CD4-positive, CD25-positive, alpha-beta regulatory T cell (primary cell): Measurements from ENCODE around the gene GBA3. TPM values are rescaled to one million over a fixed set of nuclear protein-coding genes. Genes with fewer than 3 reads are reported as not detected.
A peak's percentile ranks its signal among the peaks of the same experiment; 100 is the strongest.

ENCODE experiments used
- ATAC-seq, 2 donors: fragments of 150-1000 bp; cut with Tn5 transposase; one replicate each; pipeline ENCODE4 v1.10.0; 2021; ENCODE audit warnings: low read depth in 2 of 2, moderate number of reproducible peaks in 2 of 2, moderate library complexity in 1 of 2
- DNase-seq, 3 donors: peaks; one replicate each; pipeline versions ENCODE4 v3.0.0 to v3.0.0-alpha.2; 2012 to 2022; ENCODE audit warnings: mixed read lengths in 1 of 3
- H3K27ac ChIP-seq: one replicate; pipeline ENCODE4 v1.7.0; 2013; ENCODE audit warnings: mild to moderate bottlenecking, low read length; ENCODE audit not compliant: insufficient read depth, poor library complexity, severe bottlenecking
- H3K27me3 ChIP-seq: one replicate; pipeline ENCODE4 v1.7.0; 2013; ENCODE audit warnings: low read length; ENCODE audit not compliant: control insufficient read depth, insufficient read depth
- H3K36me3 ChIP-seq: one replicate; pipeline ENCODE4 v1.7.0; 2013; ENCODE audit warnings: mild to moderate bottlenecking, low read length, moderate library complexity; ENCODE audit not compliant: control insufficient read depth, insufficient read depth
- H3K4me1 ChIP-seq: 2 replicates; pipeline ENCODE4 v1.7.0; 2013; ENCODE audit warnings: mild to moderate bottlenecking, low read length; ENCODE audit not compliant: insufficient read depth, control insufficient read depth, poor library complexity, severe bottlenecking
- H3K4me3 ChIP-seq: one replicate; pipeline ENCODE4 v1.7.0; 2013; ENCODE audit warnings: low read depth, mild to moderate bottlenecking, low read length, moderate library complexity
- H3K9me3 ChIP-seq, 2 experiments: 1 replicate in 1 of 2; 2 replicates in 1 of 2; pipeline ENCODE4 v1.7.0; 2013; ENCODE audit warnings: low read length in 2 of 2, mild to moderate bottlenecking in 1 of 2, moderate library complexity in 1 of 2; ENCODE audit not compliant: control insufficient read depth in 2 of 2
- H3K27ac Mint-ChIP-seq, 3 donors: one replicate each; pipeline ENCODE4 v1.8.0; 2020 to 2022; ENCODE audit warnings: mild to moderate bottlenecking in 3 of 3, mixed read lengths in 3 of 3, moderate library complexity in 2 of 3
- H3K27me3 Mint-ChIP-seq: one replicate; pipeline ENCODE4 v1.8.0; 2022; ENCODE audit warnings: mild to moderate bottlenecking, mixed read lengths
- H3K36me3 Mint-ChIP-seq: one replicate; pipeline ENCODE4 v1.8.0; 2020; ENCODE audit warnings: mixed read lengths
- H3K4me1 Mint-ChIP-seq, 4 donors: one replicate each; pipeline ENCODE4 v1.8.0; 2020 to 2022; ENCODE audit warnings: mixed read lengths in 4 of 4, mild to moderate bottlenecking in 1 of 4
- H3K4me3 Mint-ChIP-seq, 4 donors: one replicate each; pipeline ENCODE4 v1.8.0; 2020 to 2022; ENCODE audit warnings: mild to moderate bottlenecking in 4 of 4, mixed read lengths in 4 of 4, moderate library complexity in 3 of 4
- H3K9me3 Mint-ChIP-seq, 7 donors: one replicate each; pipeline ENCODE4 v1.8.0; 2020 to 2022; ENCODE audit warnings: mixed read lengths in 7 of 7, mild to moderate bottlenecking in 3 of 7, moderate library complexity in 2 of 7
- polyA plus RNA-seq, 4 donors: library from polyadenylated mRNA; unstranded; fragments of 300-500 nt; fragmentation: Illumina TruSeq; gene quantifications; one replicate each; pipeline ENCODE4 v1.2.3, GENCODE V29; 2021
- total RNA-seq: library from RNA; stranded (reverse); gene quantifications from one replicate; pipeline ENCODE4 v1.2.3, GENCODE V29; 2022

Gene GBA3
- total and polyA plus RNA-seq, 5 donors from 2014 or later: not detected

DNA sequence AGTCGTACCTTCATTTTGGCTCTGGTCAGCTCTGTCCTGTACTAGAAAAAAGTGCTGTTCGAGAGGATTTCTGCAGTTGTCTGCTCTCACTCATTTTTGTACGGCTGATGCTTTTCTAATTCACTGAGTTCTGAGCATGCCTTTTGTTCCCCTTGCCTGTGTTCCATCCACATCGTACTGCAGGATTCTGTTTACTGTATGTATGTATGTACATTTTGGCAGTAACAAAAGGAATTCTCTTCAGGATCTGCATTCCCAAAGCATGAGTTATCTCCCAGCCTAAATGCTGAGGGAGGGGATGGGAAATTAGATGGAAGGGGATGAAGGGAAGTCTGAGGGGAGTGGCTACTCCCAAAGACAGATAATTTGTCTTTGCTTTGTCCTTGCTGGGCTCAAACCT, 87.6 kb downstream of the GBA3 start:
- no peaks in the 10 kb centered on the region for H3K36me3 ChIP-seq
- H3K4me3 ChIP-seq: no peak overlapping the region
- no peaks in the 10 kb centered on the region for H3K27me3 Mint-ChIP-seq

DNA sequence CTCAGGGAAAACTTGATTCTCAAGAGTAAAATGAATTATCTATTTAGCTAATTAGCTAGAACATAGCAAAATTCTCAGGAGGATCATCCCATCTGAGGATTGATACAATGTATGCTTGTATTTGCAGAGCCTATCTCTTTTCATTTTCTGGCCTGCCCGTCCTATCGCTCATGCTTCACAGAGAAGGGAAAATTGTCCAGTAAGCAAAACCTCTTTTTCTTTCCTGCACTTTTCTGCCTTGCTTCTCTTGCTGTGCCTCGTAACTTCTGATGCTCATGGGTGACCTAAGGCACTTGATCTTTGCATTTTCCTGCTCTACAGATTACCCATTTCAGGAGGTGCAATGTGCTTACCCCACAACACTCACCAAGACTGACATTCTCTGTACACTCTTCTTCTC, 88.1 kb downstream of the GBA3 start:
- H3K27ac Mint-ChIP-seq: no peak overlapping the region
- ATAC-seq: no peak
- no peaks in the 10 kb centered on the region for H3K9me3 ChIP-seq
- H3K27ac ChIP-seq: no peak overlapping the region
- no peaks in the 10 kb centered on the region for H3K36me3 Mint-ChIP-seq
- H3K4me1 Mint-ChIP-seq: no peaks in the 10 kb centered on the region
- no peaks in the 10 kb centered on the region for H3K4me1 ChIP-seq
- H3K9me3 Mint-ChIP-seq: peaks cover 0 to 16% (median 6%) of the 10 kb centered on the region in 7 donors
- no peak overlapping the region for H3K4me3 Mint-ChIP-seq
- H3K4me3 ChIP-seq: no peak overlapping the region
- no peak for DNase-seq
- H3K27me3 ChIP-seq: no peaks in the 10 kb centered on the region
- H3K27me3 Mint-ChIP-seq: no peaks in the 10 kb centered on the region
- no peaks in the 10 kb centered on the region for H3K36me3 ChIP-seq

More for the DNA sequence above, 87.6 kb downstream of the GBA3 start:
- H3K36me3 Mint-ChIP-seq: no peaks in the 10 kb centered on the region
- ATAC-seq: no peak
- no peak overlapping the region for H3K27ac ChIP-seq
- no peaks in the 10 kb centered on the region for H3K4me1 ChIP-seq
- DNase-seq: no peak
- no peak overlapping the region for H3K27ac Mint-ChIP-seq
- H3K4me1 Mint-ChIP-seq: no peaks in the 10 kb centered on the region
- H3K27me3 ChIP-seq: no peaks in the 10 kb centered on the region
- peaks cover 0 to 21% (median 7%) of the 10 kb centered on the region in 7 donors for H3K9me3 Mint-ChIP-seq
- H3K4me3 Mint-ChIP-seq: no peak overlapping the region
- H3K9me3 ChIP-seq: no peaks in the 10 kb centered on the region

DNA sequence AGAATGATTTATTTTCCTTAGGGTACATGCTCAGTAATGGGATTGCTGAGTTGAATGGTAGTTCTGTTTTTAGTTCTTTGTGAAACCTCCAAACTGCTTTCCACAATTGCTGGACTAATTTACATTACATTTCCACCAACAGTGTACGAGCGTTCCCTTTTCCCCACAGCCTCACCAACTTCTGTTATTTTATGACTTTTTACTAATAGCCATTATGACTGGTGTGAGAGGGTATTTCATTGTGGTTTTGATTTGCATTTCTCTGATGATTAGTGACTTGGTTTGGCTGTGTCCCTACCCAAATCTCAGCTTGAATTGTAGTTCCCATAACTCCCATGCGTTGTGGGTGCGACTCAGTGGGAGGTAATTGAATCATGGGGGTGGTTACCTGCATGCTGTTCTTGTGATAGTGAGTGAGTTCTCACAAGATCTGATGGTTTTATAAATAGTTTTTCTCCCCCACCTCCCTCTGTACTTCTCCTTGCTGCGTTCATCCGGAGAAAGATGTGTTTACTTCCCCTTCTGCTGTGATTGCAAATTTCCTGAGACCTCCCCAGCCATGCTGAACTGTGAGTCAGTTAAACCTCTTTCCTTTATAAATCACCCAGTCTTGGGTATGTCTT, 95.1 kb downstream of the GBA3 start:
- no peaks in the 10 kb centered on the region for H3K36me3 Mint-ChIP-seq
- no peak for ATAC-seq

DNA sequence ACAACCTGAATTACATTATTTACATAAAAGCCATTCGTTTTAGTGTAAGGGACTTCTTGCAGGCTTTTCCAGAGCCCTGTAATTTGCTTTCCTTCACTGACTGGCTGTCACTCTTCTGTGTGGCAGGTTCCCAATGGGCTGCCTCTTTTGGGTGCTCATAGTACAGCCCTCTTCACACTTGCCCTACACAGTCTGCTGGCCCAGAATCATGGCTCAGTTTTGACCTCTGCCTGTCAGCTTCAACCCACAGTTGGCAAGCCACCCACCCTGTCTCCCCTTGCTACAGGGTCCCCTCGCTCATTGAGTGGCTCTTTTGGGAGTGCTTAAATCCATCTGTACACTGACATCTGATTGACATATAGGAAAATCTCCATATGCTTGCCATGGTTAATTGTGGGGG, 97.9 kb downstream of the GBA3 start:
- no peak for ATAC-seq

More for the DNA sequence above, 95.1 kb downstream of the GBA3 start:
- no peak overlapping the region for H3K4me3 ChIP-seq
- H3K27me3 ChIP-seq: no peaks in the 10 kb centered on the region
- no peak overlapping the region for H3K27ac Mint-ChIP-seq
- H3K9me3 ChIP-seq: no peaks in the 10 kb centered on the region
- DNase-seq: no peak
- no peak overlapping the region for H3K27ac ChIP-seq
- H3K4me1 ChIP-seq: no peaks in the 10 kb centered on the region
- H3K27me3 Mint-ChIP-seq: no peaks in the 10 kb centered on the region
- peaks cover 2 to 8% (median 7%) of the 10 kb centered on the region in 7 donors for H3K9me3 Mint-ChIP-seq
- H3K4me1 Mint-ChIP-seq: no peaks in the 10 kb centered on the region
- H3K4me3 Mint-ChIP-seq: no peak overlapping the region
- no peaks in the 10 kb centered on the region for H3K36me3 ChIP-seq

DNA sequence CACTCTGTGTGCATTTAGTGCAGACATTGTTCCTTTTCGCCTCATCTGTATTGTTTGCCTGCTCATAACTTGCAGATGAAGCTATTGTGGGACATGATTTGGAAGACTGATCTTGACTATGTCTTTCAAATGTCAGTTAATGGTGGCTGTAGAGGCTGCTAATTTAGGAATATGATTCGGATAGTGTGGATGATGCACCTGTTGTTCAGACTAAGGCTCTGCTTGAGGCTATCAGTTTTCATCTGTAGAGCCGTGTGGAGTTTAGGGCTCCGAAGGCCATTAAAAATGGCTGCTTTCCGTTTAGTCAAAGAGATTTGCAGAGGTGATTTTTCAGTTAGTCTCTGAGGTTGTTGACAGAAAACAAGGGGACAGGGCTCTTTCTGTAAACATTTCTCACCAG, 102.0 kb downstream of the GBA3 start:
- DNase-seq (no peak), ATAC-seq (no peak)
- Mint-ChIP-seq H3K4me1 (no peaks in the 10 kb centered on the region), H3K36me3 (no peaks in the 10 kb centered on the region), H3K27ac (no peak overlapping the region), H3K4me3 (no peak overlapping the region), H3K27me3 (no peaks in the 10 kb centered on the region), H3K9me3 (peaks cover 0 to 11% (median 4%) of the 10 kb centered on the region in 7 donors)
- no peaks in the 10 kb centered on the region for H3K9me3 ChIP-seq
- no peaks in the 10 kb centered on the region for H3K27me3 ChIP-seq
- no peaks in the 10 kb centered on the region for H3K4me1 ChIP-seq
- H3K27ac ChIP-seq: no peak overlapping the region
- H3K4me3 ChIP-seq: no peak overlapping the region
- H3K36me3 ChIP-seq: no peaks in the 10 kb centered on the region

More for the DNA sequence above, 97.9 kb downstream of the GBA3 start:
- Mint-ChIP-seq H3K36me3 (no peaks in the 10 kb centered on the region), H3K27ac (peak overlapping the region in 1 of 3 donors; percentile 35), H3K4me3 (no peak overlapping the region), H3K9me3 (peaks cover 2 to 8% (median 6%) of the 10 kb centered on the region in 7 donors), H3K27me3 (no peaks in the 10 kb centered on the region), H3K4me1 (no peaks in the 10 kb centered on the region)
- H3K36me3 ChIP-seq: no peaks in the 10 kb centered on the region
- no peak overlapping the region for H3K4me3 ChIP-seq
- no peak overlapping the region for H3K27ac ChIP-seq
- no peaks in the 10 kb centered on the region for H3K27me3 ChIP-seq
- no peaks in the 10 kb centered on the region for H3K4me1 ChIP-seq
- H3K9me3 ChIP-seq: no peaks in the 10 kb centered on the region
- no peak for DNase-seq

DNA sequence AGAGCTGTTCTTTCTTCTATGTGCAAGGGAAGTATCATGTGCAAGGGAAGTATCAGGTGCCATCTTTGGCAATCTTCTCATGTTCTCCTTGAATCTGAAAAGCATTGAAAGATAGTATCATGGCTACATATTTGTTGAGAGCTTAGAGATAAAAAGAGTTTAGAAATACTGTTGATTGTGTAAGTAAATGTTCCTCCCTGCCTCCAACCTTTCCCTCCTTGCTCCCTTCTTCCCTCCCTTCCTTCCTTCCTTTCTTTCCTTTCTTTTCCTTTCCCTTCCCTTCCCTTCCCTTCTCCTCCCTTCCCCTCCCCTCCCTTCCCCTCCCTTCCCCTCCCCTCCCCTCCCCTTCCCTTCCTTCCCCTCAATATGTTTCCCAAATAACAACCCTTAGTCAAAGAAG, 108.7 kb downstream of the GBA3 start:
- peaks cover 3 to 15% (median 9%) of the 10 kb centered on the region in 7 donors for H3K9me3 Mint-ChIP-seq
- Histone ChIP-seq H3K36me3 (no peaks in the 10 kb centered on the region), H3K27me3 (no peaks in the 10 kb centered on the region), H3K27ac (no peak overlapping the region), H3K9me3 (no peaks in the 10 kb centered on the region), H3K4me3 (no peak overlapping the region), H3K4me1 (no peaks in the 10 kb centered on the region)
- DNase-seq (no peak), ATAC-seq (no peak)
- no peaks in the 10 kb centered on the region for H3K36me3 Mint-ChIP-seq
- H3K27me3 Mint-ChIP-seq: no peaks in the 10 kb centered on the region
- peaks cover 0 to 4% (median 1%) of the 10 kb centered on the region in 4 donors for H3K4me1 Mint-ChIP-seq
- H3K4me3 Mint-ChIP-seq: no peak overlapping the region
- H3K27ac Mint-ChIP-seq: no peak overlapping the region

DNA sequence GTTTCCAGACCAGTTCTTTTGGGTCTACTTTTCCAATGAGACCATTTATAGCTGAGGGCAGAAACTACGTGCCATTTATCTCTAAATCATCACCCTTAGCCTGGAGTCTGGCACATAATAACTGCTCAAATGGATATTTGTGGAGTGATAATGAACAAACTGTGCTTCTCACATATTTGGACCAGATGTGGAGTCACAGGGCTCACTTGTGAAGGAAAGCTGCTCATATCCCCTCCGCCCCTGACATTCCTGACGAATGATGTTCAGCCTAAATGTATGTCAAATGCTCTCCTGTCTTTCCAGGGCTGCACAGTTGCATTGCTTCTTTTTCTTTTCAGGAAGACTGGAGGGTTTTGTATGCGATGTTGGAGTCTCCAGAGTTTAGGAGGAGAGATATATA, 110.1 kb downstream of the GBA3 start:
- Histone ChIP-seq H3K4me1 (no peaks in the 10 kb centered on the region), H3K36me3 (no peaks in the 10 kb centered on the region), H3K9me3 (no peaks in the 10 kb centered on the region), H3K27me3 (no peaks in the 10 kb centered on the region), H3K4me3 (no peak overlapping the region), H3K27ac (no peak overlapping the region)
- H3K27me3 Mint-ChIP-seq: no peaks in the 10 kb centered on the region
- peaks cover 4 to 15% (median 9%) of the 10 kb centered on the region in 7 donors for H3K9me3 Mint-ChIP-seq
- ATAC-seq: no peak
- H3K27ac Mint-ChIP-seq: no peak overlapping the region
- H3K4me3 Mint-ChIP-seq: no peak overlapping the region
- H3K36me3 Mint-ChIP-seq: no peaks in the 10 kb centered on the region
- no peak for DNase-seq
- peaks cover 0 to 4% (median 1%) of the 10 kb centered on the region in 4 donors for H3K4me1 Mint-ChIP-seq

DNA sequence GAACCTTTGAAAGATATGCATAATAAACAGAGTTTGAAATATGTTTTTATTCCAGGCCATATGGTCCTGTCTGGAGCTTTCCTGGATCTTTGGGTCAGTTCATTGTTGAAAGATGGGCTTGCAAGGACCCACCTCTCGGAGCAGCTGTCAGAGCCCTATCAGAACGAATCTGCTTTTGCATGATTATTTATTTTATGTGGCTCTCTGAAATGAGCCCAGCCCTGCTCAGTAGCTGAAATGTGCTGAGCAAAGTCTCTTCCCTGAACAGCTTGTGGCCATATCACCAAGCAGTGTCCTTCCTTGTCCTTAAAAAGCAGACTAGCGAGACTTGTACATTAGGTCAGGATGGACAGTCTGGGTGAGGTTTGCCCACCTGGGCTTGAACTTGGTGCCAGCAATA, 110.8 kb downstream of the GBA3 start:
- H3K4me1 ChIP-seq: no peaks in the 10 kb centered on the region
- H3K27me3 ChIP-seq: no peaks in the 10 kb centered on the region
- H3K27ac Mint-ChIP-seq: no peak overlapping the region
- H3K9me3 ChIP-seq: no peaks in the 10 kb centered on the region
- no peak overlapping the region for H3K4me3 Mint-ChIP-seq
- H3K9me3 Mint-ChIP-seq: peaks cover 4 to 15% (median 9%) of the 10 kb centered on the region in 7 donors
- no peak for ATAC-seq
- no peak for DNase-seq
- H3K36me3 Mint-ChIP-seq: no peaks in the 10 kb centered on the region
- no peak overlapping the region for H3K27ac ChIP-seq
- H3K4me3 ChIP-seq: no peak overlapping the region
- peaks cover 0 to 4% (median 1%) of the 10 kb centered on the region in 4 donors for H3K4me1 Mint-ChIP-seq
- H3K27me3 Mint-ChIP-seq: no peaks in the 10 kb centered on the region
- no peaks in the 10 kb centered on the region for H3K36me3 ChIP-seq
